Endothelial cell of umbilical vein (primary cell): ENCODE results near the gene HOXB2.

Experiments
- TF ChIP-seq, protein P1 (sequence below), 2 donors: IDR thresholded peaks; 1 replicate in 1 of 2; 2 replicates in 1 of 2; pipeline ENCODE4 v1.5.1; 2011; ENCODE audit warnings: low read length in 2 of 2, mild to moderate bottlenecking in 2 of 2, moderate library complexity in 2 of 2, control low read depth in 1 of 2, inconsistent platforms in 1 of 2, low read depth in 1 of 2; ENCODE audit not compliant: insufficient read depth in 1 of 2; ENCODE audit errors: extremely low read depth in 1 of 2
- TF ChIP-seq, protein P2 (sequence below): IDR thresholded peaks from 2 replicates; pipeline ENCODE4 v1.6.1; 2011; ENCODE audit not compliant: insufficient read depth, insufficient read length

DNA sequence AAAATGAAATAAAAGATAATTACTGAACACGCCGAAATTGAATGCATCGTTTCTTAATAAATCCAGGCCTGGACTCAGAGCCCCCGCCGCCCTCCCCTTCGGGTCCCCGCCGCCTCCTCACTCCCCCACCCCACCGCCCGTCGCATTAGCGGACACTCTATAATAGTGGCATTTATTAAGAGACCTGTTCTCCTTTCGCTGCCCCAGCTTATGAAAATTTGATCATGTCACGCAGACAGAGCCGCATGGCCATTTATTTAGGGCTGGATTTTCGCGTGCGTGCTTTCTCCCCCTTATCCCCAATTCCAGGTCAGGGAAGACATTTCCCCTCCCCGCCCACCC lies 6.3 kb upstream of the HOXB2 start:
- TF ChIP-seq, protein P1, sequence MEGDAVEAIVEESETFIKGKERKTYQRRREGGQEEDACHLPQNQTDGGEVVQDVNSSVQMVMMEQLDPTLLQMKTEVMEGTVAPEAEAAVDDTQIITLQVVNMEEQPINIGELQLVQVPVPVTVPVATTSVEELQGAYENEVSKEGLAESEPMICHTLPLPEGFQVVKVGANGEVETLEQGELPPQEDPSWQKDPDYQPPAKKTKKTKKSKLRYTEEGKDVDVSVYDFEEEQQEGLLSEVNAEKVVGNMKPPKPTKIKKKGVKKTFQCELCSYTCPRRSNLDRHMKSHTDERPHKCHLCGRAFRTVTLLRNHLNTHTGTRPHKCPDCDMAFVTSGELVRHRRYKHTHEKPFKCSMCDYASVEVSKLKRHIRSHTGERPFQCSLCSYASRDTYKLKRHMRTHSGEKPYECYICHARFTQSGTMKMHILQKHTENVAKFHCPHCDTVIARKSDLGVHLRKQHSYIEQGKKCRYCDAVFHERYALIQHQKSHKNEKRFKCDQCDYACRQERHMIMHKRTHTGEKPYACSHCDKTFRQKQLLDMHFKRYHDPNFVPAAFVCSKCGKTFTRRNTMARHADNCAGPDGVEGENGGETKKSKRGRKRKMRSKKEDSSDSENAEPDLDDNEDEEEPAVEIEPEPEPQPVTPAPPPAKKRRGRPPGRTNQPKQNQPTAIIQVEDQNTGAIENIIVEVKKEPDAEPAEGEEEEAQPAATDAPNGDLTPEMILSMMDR (IDR thresholded peaks at IDR 0.05; ENCODE audit: extremely low read depth in 1 of 2, insufficient read depth in 1 of 2, low read depth in 1 of 2, low read length in 2 of 2): no peak
- TF ChIP-seq, protein P2, sequence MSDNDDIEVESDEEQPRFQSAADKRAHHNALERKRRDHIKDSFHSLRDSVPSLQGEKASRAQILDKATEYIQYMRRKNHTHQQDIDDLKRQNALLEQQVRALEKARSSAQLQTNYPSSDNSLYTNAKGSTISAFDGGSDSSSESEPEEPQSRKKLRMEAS: no peak
